Parathyroid adenoma (tissue), 2 donors: ENCODE measurements around the gene METTL2B.

Experiments
- H2AFZ ChIP-seq: fragments of 300-600 bp; sonication (generic); one replicate; pipeline ENCODE4 v1.7.0; 2017; ENCODE audit warnings: antibody characterized with exemption, mild to moderate bottlenecking
- H3K27ac ChIP-seq: fragments of 300-600 bp; sonication (generic); one replicate; pipeline ENCODE4 v1.7.0; 2017
- H3K27me3 ChIP-seq: fragments of 300-600 bp; sonication (generic); one replicate; pipeline ENCODE4 v1.7.0; 2017; ENCODE audit warnings: low read length; ENCODE audit not compliant: control insufficient read depth, insufficient read depth
- H3K36me3 ChIP-seq: fragments of 300-600 bp; sonication (generic); one replicate; pipeline ENCODE4 v1.7.0; 2017; ENCODE audit warnings: low read length; ENCODE audit not compliant: control insufficient read depth, insufficient read depth
- H3K4me1 ChIP-seq: fragments of 300-600 bp; sonication (generic); one replicate; pipeline ENCODE4 v1.7.0; 2017; ENCODE audit warnings: control low read depth
- H3K4me2 ChIP-seq: fragments of 300-600 bp; sonication (generic); one replicate; pipeline ENCODE4 v1.7.0; 2017; ENCODE audit warnings: low read length
- H3K4me3 ChIP-seq: fragments of 300-600 bp; sonication (generic); one replicate; pipeline ENCODE4 v1.7.0; 2017; ENCODE audit warnings: low read depth, low read length
- H3K79me2 ChIP-seq: fragments of 300-600 bp; sonication (generic); one replicate; pipeline ENCODE4 v1.7.0; 2017; ENCODE audit warnings: control low read depth
- H3K9ac ChIP-seq: fragments of 300-600 bp; sonication (generic); one replicate; pipeline ENCODE4 v1.7.0; 2017; ENCODE audit warnings: mild to moderate bottlenecking
- H3K9me3 ChIP-seq: fragments of 300-600 bp; sonication (generic); one replicate; pipeline ENCODE4 v1.7.0; 2017; ENCODE audit warnings: low read length; ENCODE audit not compliant: control insufficient read depth
- TF ChIP-seq, protein P1 (sequence below): fragments of 300-600 bp; sonication (generic); IDR thresholded peaks from one replicate; pipeline ENCODE4 v1.7.0; 2017; ENCODE audit warnings: antibody characterized with exemption, mild to moderate bottlenecking
- donor health status: primary hyperparathyroidism.

Gene METTL2B

DNA sequence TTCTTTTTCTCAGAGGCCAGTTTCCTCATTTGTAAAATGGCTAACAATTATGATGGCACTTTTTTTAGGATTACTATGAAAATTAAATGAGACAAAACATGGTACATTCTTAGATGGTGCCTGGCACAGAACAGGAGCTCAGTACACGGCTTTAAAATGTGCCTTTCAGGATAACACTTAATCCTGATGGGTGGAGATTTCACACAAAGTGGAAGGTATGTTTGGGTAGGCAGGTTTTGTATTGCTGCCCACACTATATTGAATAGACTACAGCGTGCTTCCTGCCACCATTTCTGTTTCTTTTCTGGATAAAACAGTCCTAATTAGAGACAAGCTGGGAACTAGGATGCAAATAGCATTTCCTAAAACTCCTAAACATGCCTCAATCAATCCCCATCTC, 44.8 kb upstream of the METTL2B start:
- TF ChIP-seq, protein P1, sequence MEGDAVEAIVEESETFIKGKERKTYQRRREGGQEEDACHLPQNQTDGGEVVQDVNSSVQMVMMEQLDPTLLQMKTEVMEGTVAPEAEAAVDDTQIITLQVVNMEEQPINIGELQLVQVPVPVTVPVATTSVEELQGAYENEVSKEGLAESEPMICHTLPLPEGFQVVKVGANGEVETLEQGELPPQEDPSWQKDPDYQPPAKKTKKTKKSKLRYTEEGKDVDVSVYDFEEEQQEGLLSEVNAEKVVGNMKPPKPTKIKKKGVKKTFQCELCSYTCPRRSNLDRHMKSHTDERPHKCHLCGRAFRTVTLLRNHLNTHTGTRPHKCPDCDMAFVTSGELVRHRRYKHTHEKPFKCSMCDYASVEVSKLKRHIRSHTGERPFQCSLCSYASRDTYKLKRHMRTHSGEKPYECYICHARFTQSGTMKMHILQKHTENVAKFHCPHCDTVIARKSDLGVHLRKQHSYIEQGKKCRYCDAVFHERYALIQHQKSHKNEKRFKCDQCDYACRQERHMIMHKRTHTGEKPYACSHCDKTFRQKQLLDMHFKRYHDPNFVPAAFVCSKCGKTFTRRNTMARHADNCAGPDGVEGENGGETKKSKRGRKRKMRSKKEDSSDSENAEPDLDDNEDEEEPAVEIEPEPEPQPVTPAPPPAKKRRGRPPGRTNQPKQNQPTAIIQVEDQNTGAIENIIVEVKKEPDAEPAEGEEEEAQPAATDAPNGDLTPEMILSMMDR = no peak
- no peak overlapping the region for H3K4me3 ChIP-seq
- H3K79me2 ChIP-seq = no peaks in the 10 kb centered on the region
- no peaks in the 10 kb centered on the region for H3K27me3 ChIP-seq
- no peak overlapping the region for H3K27ac ChIP-seq
- H2AFZ ChIP-seq = no peak overlapping the region
- no peaks in the 10 kb centered on the region for H3K36me3 ChIP-seq
- H3K9ac ChIP-seq = no peak overlapping the region
- H3K4me1 ChIP-seq = no peaks in the 10 kb centered on the region
- no peaks in the 10 kb centered on the region for H3K9me3 ChIP-seq
- no peak overlapping the region for H3K4me2 ChIP-seq

DNA sequence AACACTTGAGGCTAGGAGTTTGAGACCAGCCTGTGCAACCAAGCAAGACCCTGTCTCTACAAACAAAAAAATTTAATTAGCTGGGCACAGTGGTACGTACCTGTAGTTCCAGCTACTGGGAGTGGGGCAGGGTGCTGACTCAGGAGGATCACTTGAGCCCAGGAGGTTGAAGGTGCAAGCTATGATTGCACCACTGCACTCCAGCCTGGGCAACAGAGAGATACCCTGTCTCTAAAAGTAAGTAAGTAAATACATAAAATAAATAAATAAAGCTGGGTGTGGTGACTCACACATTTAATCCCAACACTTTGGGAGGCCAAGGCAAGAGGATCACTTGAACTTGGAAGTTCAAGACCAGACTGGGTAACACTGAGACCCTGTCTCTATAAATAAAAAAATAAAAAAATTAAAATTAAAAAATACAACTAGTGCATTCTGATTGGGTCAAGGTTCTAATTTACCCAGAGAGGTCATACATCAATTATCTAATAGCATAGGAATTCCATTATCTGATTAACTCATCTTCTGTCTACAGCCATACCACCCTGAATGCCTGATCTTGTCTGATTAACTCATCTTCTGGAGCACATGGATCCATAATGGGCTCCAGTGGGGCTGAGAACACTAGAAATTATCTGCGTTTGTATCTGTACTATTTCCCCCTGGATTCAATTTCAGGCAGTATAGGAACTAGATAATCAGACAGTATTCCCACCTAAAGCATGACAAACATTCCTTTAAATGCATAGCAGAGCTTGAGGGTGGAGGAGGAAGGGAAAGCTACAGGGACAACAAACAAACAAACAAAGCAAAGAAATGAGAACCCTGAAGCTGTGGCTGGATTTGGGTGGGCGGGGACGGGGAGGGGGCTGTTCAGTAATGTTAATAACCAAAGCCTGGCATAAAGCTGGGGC, 41.9 kb upstream of the METTL2B start:
- Histone ChIP-seq H3K36me3 (no peaks in the 10 kb centered on the region), H3K27me3 (no peaks in the 10 kb centered on the region), H3K4me1 (no peaks in the 10 kb centered on the region), H3K79me2 (no peaks in the 10 kb centered on the region), H3K9me3 (no peaks in the 10 kb centered on the region), H2AFZ (no peak overlapping the region), H3K4me3 (no peak overlapping the region), H3K27ac (no peak overlapping the region), H3K9ac (no peak overlapping the region), H3K4me2 (no peak overlapping the region)
- TF ChIP-seq, protein P1 = no peak

DNA sequence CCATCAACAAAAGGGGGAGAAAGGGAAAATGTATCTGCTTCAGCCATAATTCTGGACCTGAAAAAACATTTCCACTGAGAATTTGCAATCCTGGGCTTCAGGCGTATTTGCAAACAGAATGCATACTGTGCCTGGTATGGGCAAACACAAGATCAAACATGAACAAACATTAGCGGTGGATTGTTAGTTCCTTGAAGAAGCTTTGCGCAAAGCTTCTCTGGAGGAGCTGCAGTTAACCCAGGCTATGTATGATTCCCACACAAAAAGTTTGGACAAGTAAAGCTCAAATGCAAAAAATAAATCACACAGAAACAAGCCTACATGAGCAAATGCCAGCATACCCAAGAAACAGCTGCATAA, 41.2 kb upstream of the METTL2B start:
- no peak overlapping the region for H3K4me3 ChIP-seq

DNA sequence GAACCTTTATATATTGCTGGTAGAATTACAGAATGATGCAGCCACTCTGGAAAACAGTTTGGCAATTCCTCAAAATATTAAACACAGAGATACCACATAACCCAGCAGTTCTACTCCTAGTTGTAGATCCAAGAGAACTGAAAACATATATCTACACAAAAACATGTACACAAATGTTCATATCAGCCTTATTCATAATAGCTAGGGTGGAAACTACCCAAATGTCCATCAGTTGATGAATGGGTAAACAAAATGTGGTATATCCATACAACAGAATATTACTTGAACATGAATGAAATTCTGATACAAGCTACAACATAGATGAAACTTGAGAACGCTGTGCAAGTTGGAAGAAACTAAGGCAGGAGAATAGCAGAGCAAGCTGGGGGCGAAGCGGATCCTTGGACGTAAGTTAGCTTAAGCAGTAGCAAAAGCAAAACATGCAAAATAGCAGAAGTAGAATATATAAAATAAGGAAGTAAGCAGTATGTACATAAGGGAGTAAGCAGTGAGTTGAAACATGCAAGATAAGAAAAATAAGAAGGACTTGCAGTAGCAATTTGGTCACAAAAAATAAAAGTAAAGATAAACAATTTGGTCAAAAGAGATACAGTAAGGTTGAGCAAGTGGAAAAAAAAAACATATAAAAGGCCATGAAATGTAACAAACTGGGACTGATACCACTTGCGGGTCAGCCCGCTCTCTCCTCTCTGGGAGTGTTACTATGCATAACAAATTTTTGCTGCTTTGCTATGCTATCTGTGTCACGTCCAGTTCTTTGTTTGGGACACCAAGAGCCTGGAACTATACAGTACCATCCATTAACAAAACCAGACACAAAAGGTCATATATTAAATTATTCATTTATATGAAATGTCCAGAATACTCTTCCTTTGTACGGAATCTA, 38.9 kb upstream of the METTL2B start:
- Histone ChIP-seq H3K9ac (no peak overlapping the region), H3K27me3 (no peaks in the 10 kb centered on the region), H3K4me2 (no peak overlapping the region), H3K36me3 (no peaks in the 10 kb centered on the region), H3K9me3 (no peaks in the 10 kb centered on the region), H3K4me1 (no peaks in the 10 kb centered on the region), H3K4me3 (no peak overlapping the region), H3K79me2 (no peaks in the 10 kb centered on the region), H2AFZ (no peak overlapping the region), H3K27ac (no peak overlapping the region)
- TF ChIP-seq, protein P1 = no peak

More for the DNA sequence above, 41.2 kb upstream of the METTL2B start:
- Histone ChIP-seq H3K27me3 (no peaks in the 10 kb centered on the region), H3K4me2 (no peak overlapping the region), H3K4me1 (no peaks in the 10 kb centered on the region), H3K9me3 (no peaks in the 10 kb centered on the region), H3K9ac (no peak overlapping the region), H2AFZ (no peak overlapping the region), H3K36me3 (no peaks in the 10 kb centered on the region), H3K27ac (no peak overlapping the region), H3K79me2 (no peaks in the 10 kb centered on the region)
- TF ChIP-seq, protein P1 = no peak
